HepG2 (cell line): ENCODE results near the gene ARMH2. TPM values are rescaled to one million over a fixed set of nuclear protein-coding genes. Genes with fewer than 3 reads are reported as not detected.

Source experiments
- ATAC-seq: fragments of 200-7000 bp; cut with Tn5 transposase; 3 replicates; pipeline ENCODE4 v1.9.1; 2020; ENCODE audit warnings: mild to moderate bottlenecking, moderate library complexity
- BruUV-seq: library from RNA; stranded (reverse); fragments of 400-500 nt; replicated peaks from 2 replicates; lab custom pipeline; 2021; lab: Mats Ljungman, UMichigan
- CTCF ChIA-PET: fragments of 300-600 bp; formaldehyde crosslinking; extraction: SDS; loops from one replicate; lab custom pipeline; 2021; ENCODE audit warnings: low total read pairs, inconsistent platforms, low intra/inter-chr PET ratio; lab: Yijun Ruan, JAX
- POLR2A ChIA-PET: fragments of 350-600 bp; sonication (Branson Sonifier 250); formaldehyde crosslinking; loops from one replicate; lab custom pipeline; 2020; ENCODE audit warnings: antibody characterized with exemption, inconsistent platforms; lab: Yijun Ruan, JAX
- DNase-seq: peaks from one replicate; pipeline ENCODE4 v3.0.0-alpha.2; 2015; ENCODE audit warnings: low spot score
- FAIRE-seq: peaks from 3 replicates; lab custom pipeline; 2011; peaks lifted over from hg19 to GRCh38; lab: Jason Lieb, UNC
- H2AFZ ChIP-seq: one replicate; pipeline ENCODE4 v1.6.1; 2011; ENCODE audit warnings: low read length, inconsistent platforms
- H3K27ac ChIP-seq: fragments of 300-600 bp; 3 replicates; pipeline ENCODE4 v1.8.0; 2011; ENCODE audit warnings: mixed run types, mild to moderate bottlenecking, mixed read lengths, low read length, inconsistent platforms; ENCODE audit not compliant: insufficient read depth; ENCODE audit errors: extremely low read length
- H3K27me3 ChIP-seq, 2 experiments: fragments of 200-600 bp in 1 of 2; 2 replicates in 1 of 2; 3 replicates in 1 of 2; pipeline versions ENCODE4 v1.6.0 to v1.8.0; 2011; ENCODE audit warnings: low read length in 2 of 2, mild to moderate bottlenecking in 2 of 2, moderate library complexity in 2 of 2, inconsistent platforms in 1 of 2; ENCODE audit not compliant: insufficient read depth in 2 of 2, control insufficient read depth in 1 of 2
- H3K36me3 ChIP-seq, 2 experiments: fragments of 200-600 bp in 1 of 2; replicated peaks in 1 of 2; 2 replicates in 1 of 2; 3 replicates in 1 of 2; pipeline versions ENCODE4 v1.5.1 to v1.8.0; 2011; ENCODE audit warnings: low read length in 2 of 2, inconsistent platforms in 1 of 2; ENCODE audit not compliant: insufficient read depth in 2 of 2, control insufficient read depth in 1 of 2
- H3K4me1 ChIP-seq: 2 replicates; pipeline ENCODE4 v1.5.1; 2012; ENCODE audit warnings: low read length, inconsistent platforms; ENCODE audit not compliant: insufficient read depth
- H3K4me2 ChIP-seq: 2 replicates; pipeline ENCODE4 v1.6.0; 2011; ENCODE audit warnings: low read depth, low read length, inconsistent platforms
- H3K4me3 ChIP-seq, 3 experiments: fragments of 200-600 bp in 1 of 3; sonication (generic), shearing (Covaris generic) in 1 of 3; replicated peaks in 1 of 3; 2 replicates each; pipeline ENCODE4 v1.5.1; 2011 to 2016; ENCODE audit warnings: low read length in 3 of 3, inconsistent platforms in 2 of 3, low read depth in 2 of 3, mild to moderate bottlenecking in 2 of 3, control low read depth in 1 of 3, mixed read lengths in 1 of 3; ENCODE audit not compliant: insufficient read depth in 1 of 3
- H3K79me2 ChIP-seq: one replicate; pipeline ENCODE4 v1.6.1; 2011; ENCODE audit warnings: low read length, inconsistent platforms; ENCODE audit not compliant: insufficient read depth
- H3K9ac ChIP-seq: 2 replicates; pipeline ENCODE4 v1.6.0; 2011; ENCODE audit warnings: mild to moderate bottlenecking, low read depth, low read length, inconsistent platforms; ENCODE audit not compliant: insufficient read depth
- H3K9me3 ChIP-seq: 2 replicates; pipeline ENCODE4 v1.5.1; 2012; ENCODE audit warnings: mild to moderate bottlenecking, low read length
- H4K20me1 ChIP-seq: 2 replicates; pipeline ENCODE4 v1.6.0; 2011; ENCODE audit warnings: inconsistent platforms, mild to moderate bottlenecking, low read length, moderate library complexity; ENCODE audit not compliant: insufficient read depth
- ATM ChIP-seq: fragments of 450-650 bp; IDR thresholded peaks from 2 replicates; pipeline ENCODE4 v1.7.1; 2017; ENCODE audit warnings: mild to moderate bottlenecking, borderline replicate concordance
- CBX1 ChIP-seq: IDR thresholded peaks from one replicate; pipeline ENCODE4 v1.6.1; 2016; ENCODE audit warnings: antibody characterized with exemption, low read depth
- CCAR2 ChIP-seq: fragments of 200-400 bp; formaldehyde crosslinking; optimal IDR thresholded peaks from 2 replicates; pipeline ENCODE3; 2018; ENCODE audit warnings: low read depth, mild to moderate bottlenecking, low read length, moderate library complexity
- GFI1 ChIP-seq: sonication (generic); formaldehyde crosslinking; IDR thresholded peaks from 2 replicates; pipeline ENCODE4 v1.5.0; 2020; ENCODE audit warnings: missing genetic modification reagents, mild to moderate bottlenecking, borderline replicate concordance
- HDAC1 ChIP-seq: sonication (generic); formaldehyde crosslinking; IDR thresholded peaks from 2 replicates; pipeline ENCODE4 v1.5.1; 2020; ENCODE audit warnings: mild to moderate bottlenecking, missing genetic modification reagents
- HHEX ChIP-seq: IDR thresholded peaks from 2 replicates; pipeline ENCODE4 v1.6.1; 2016; ENCODE audit warnings: control low read depth
- HMGA1 ChIP-seq: sonication (generic); formaldehyde crosslinking; conservative IDR thresholded peaks from 2 replicates; pipeline ENCODE4 v1.4.0; 2020; ENCODE audit warnings: missing genetic modification reagents
- HNF1B ChIP-seq: sonication (generic); formaldehyde crosslinking; IDR thresholded peaks from 2 replicates; pipeline ENCODE4 v1.5.1; 2020; ENCODE audit warnings: mild to moderate bottlenecking, moderate library complexity, missing genetic modification reagents
- JUNB ChIP-seq: sonication (generic); formaldehyde crosslinking; IDR thresholded peaks from 2 replicates; pipeline ENCODE4 v1.8.0; 2022; ENCODE audit warnings: missing genetic modification reagents, mild to moderate bottlenecking, borderline replicate concordance
- KLF12 ChIP-seq: sonication (generic); formaldehyde crosslinking; IDR thresholded peaks from 2 replicates; pipeline ENCODE4 v1.4.0; 2020; ENCODE audit warnings: missing genetic modification reagents, borderline replicate concordance
- MXD1 ChIP-seq: sonication (generic); formaldehyde crosslinking; IDR thresholded peaks from 2 replicates; pipeline ENCODE4 v1.4.0; 2020; ENCODE audit warnings: mild to moderate bottlenecking, missing genetic modification reagents
- REL ChIP-seq: sonication (generic); formaldehyde crosslinking; conservative IDR thresholded peaks from 2 replicates; pipeline ENCODE4 v1.8.0; 2022; ENCODE audit warnings: mild to moderate bottlenecking, missing genetic modification reagents, moderate library complexity
- SMYD3 ChIP-seq: sonication (generic); formaldehyde crosslinking; IDR thresholded peaks from 2 replicates; pipeline ENCODE4 v1.8.1; 2023; ENCODE audit warnings: mild to moderate bottlenecking, missing genetic modification reagents
- ZBTB38 ChIP-seq: sonication (generic); formaldehyde crosslinking; IDR thresholded peaks from 2 replicates; pipeline ENCODE4 v1.5.1; 2020; ENCODE audit warnings: mild to moderate bottlenecking, missing genetic modification reagents
- ZNF124 ChIP-seq: sonication (generic); formaldehyde crosslinking; IDR thresholded peaks from 2 replicates; pipeline ENCODE4 v1.4.0; 2020; ENCODE audit warnings: missing genetic modification reagents
- ZNF530 ChIP-seq: sonication (generic); formaldehyde crosslinking; IDR thresholded peaks from 2 replicates; pipeline ENCODE4 v1.5.0; 2020; ENCODE audit warnings: low read depth, mild to moderate bottlenecking, missing genetic modification reagents
- ZNF639 ChIP-seq: conservative IDR thresholded peaks from 2 replicates; pipeline ENCODE4 v1.6.1; 2018; ENCODE audit warnings: missing genetic modification reagents
- ZNF660 ChIP-seq: sonication (generic); formaldehyde crosslinking; IDR thresholded peaks from 2 replicates; pipeline ENCODE4 v1.5.1; 2020; ENCODE audit warnings: mild to moderate bottlenecking, low read depth, missing genetic modification reagents, borderline replicate concordance
- WGBS: methylation state at CpG from one replicate; pipeline ENCODE4 v1.1.6; 2017; ENCODE audit warnings: low lambda C conversion rate; 5-methylcytosine and 5-hydroxymethylcytosine counted together
- in situ Hi-C: cut with HindIII; loops from 2 replicates; pipeline ENCODE4 v1.10.0; 2017; ENCODE audit warnings: low pct_unique_long_range_greater_than_20kb; ENCODE audit not compliant: extremely low pct_ligation_motif_present
- intact Hi-C: fragments of 100-400 bp; cut with micrococcal nuclease; formaldehyde crosslinking; loops from one replicate; pipeline ENCODE4 v1.10.0; 2022; ENCODE audit not compliant: unreplicated experiment
- polyA plus RNA-seq, 8 experiments: library from polyadenylated mRNA; depleted of rRNA in 3 of 8; stranded (reverse) in 7 of 8; unstranded in 1 of 8; fragments of >200 nt; fragmentation: Illumina TruSeq in 4 of 8; extraction: Trizol in 4 of 8; gene quantifications; 2 replicates each; pipeline versions ENCODE4 v1.2.1 to v1.2.3, GENCODE V29; 2011 to 2016; ENCODE audit warnings: low read depth in 4 of 8, missing spikeins in 1 of 8, mixed read lengths in 1 of 8; ENCODE audit not compliant: insufficient read depth in 1 of 8
- total RNA-seq, 5 experiments: library from RNA; depleted of rRNA; stranded (reverse); fragments of >200 nt; fragmentation: Illumina TruSeq; extraction: Trizol; gene quantifications; 2 replicates each; pipeline ENCODE4 v1.2.3, GENCODE V29; 2016; ENCODE audit warnings: low read depth in 1 of 5

Gene ARMH2
- total and polyA plus RNA-seq, 2 of the 13 experiments (the other 11 are each of a cell fraction or from before 2014, with no cell fraction given): not detected

GRCh38 chr6:24818346-24818745 is 19.6 kb upstream of the ARMH2 start:
- Histone ChIP-seq H3K27me3 (no peaks in the 10 kb centered on the region), H3K9ac (no peak overlapping the region), H3K27ac (no peak overlapping the region), H3K9me3 (no peaks in the 10 kb centered on the region), H2AFZ (peak overlapping the region; percentile 43)
- 78% methylated on average over 2 of the region's 2 CpGs for WGBS
- BruUV-seq: no TSS peak
- FAIRE-seq (no peak), ATAC-seq (peak; percentile 43; the same call in 2 of the 3 replicates), DNase-seq (no peak)
- ChIA-PET CTCF (no interaction called here), POLR2A (interaction anchor here (2.0 kb wide), 1 partner anchor 9 kb away, joined by 8 read pairs; no protein-coding TSS in a partner anchor)
- in situ Hi-C loops: no loop called here
- TF ChIP-seq HHEX (CRISPR knock-in tag): no peak
- no peak for TF ChIP-seq ZNF530
- no peak for TF ChIP-seq MXD1
- no peak for TF ChIP-seq SMYD3 (CRISPR knock-in tag)
- no peak for TF ChIP-seq GFI1 (CRISPR knock-in tag)
- no peak for TF ChIP-seq CCAR2
- no peak for TF ChIP-seq JUNB (CRISPR knock-in tag)
- TF ChIP-seq ZBTB38 (CRISPR knock-in tag): no peak
- TF ChIP-seq ZNF124: no peak
- TF ChIP-seq HDAC1 (CRISPR knock-in tag): no peak
- TF ChIP-seq, all 625 proteins: peak for 0
- H3K4me1 ChIP-seq: peaks cover 27% of the 10 kb centered on the region
- H3K79me2 ChIP-seq: no peaks in the 10 kb centered on the region
- no peak overlapping the region for H3K4me3 ChIP-seq
- H3K4me2 ChIP-seq: no peak overlapping the region
- intact Hi-C loops: no loop called here
- H3K36me3 ChIP-seq: no peaks in the 10 kb centered on the region
- H4K20me1 ChIP-seq: no peaks in the 10 kb centered on the region

- Histone ChIP-seq H3K4me2 (peak overlapping the region; percentile 60), H3K36me3 (no peaks in the 10 kb centered on the region), H3K27me3 (no peaks in the 10 kb centered on the region), H3K4me3 (no peak overlapping the region; a peak in 1 of 6 replicates), H3K27ac (peak overlapping the region; percentile 34), H3K79me2 (no peaks in the 10 kb centered on the region), H3K9me3 (no peaks in the 10 kb centered on the region), H3K4me1 (peaks cover 40% of the 10 kb centered on the region), H2AFZ (no peak overlapping the region), H3K9ac (no peak overlapping the region), H4K20me1 (no peaks in the 10 kb centered on the region)
- peak; percentile 65 for FAIRE-seq
- ATAC-seq: peak; percentile 96
- ChIA-PET CTCF (no interaction called here), POLR2A (interaction anchor here (1.0 to 1.2 kb wide), 2 partner anchors 9 to 15 kb away, joined by 3 to 8 read pairs; no protein-coding TSS in a partner anchor)
- no TSS peak for BruUV-seq
- intact Hi-C loops (no loop called here), in situ Hi-C loops (no loop called here)
- DNase-seq: peak; percentile 72
- 4% methylated on average over 3 of the region's 3 CpGs for WGBS
- TF ChIP-seq ATM: no peak
- no peak for TF ChIP-seq ZNF639 (CRISPR knock-in tag)
- no peak for TF ChIP-seq REL (CRISPR knock-in tag)
- TF ChIP-seq HMGA1 (CRISPR knock-in tag): no peak
- TF ChIP-seq CBX1: no peak
- peak; percentile 53; the same call in 1 of the 2 replicates for TF ChIP-seq HNF1B (CRISPR knock-in tag)
- TF ChIP-seq ZNF660: no peak
- no peak for TF ChIP-seq KLF12
Measured at GRCh38 chr6:24809728-24810127, 11.0 kb upstream of the ARMH2 start.
